ENCODE results near the gene HERC4. TPM values are rescaled to one million over a fixed set of nuclear protein-coding genes. Genes with fewer than 3 reads are reported as not detected.

Gene HERC4
- polyA plus RNA-seq (ENCODE audit: insufficient read length in 3 of 3): 10 to 100 TPM; 41.9 to 59.7 (median 51.5) TPM
- long read RNA-seq, donor 1: 0 reads
- long read RNA-seq, donor 2, partial matches to known transcripts: 0 of 1 reads
- long read RNA-seq, donor 2, other reads (novel, unspliced or antisense): 0 of 1 reads
- long read RNA-seq, donor 3, partial matches to known transcripts: 0 of 2 reads
- long read RNA-seq, donor 3, other reads (novel, unspliced or antisense): 0 of 2 reads
- long read RNA-seq, donor 4, partial matches to known transcripts: 0 of 4 reads
- long read RNA-seq, donor 4, other reads (novel, unspliced or antisense): 0 of 4 reads
- long read RNA-seq, donor 5: 0 reads
- long read RNA-seq, donor 6, partial matches to known transcripts: 11 of 13 reads
- long read RNA-seq, donor 6, other reads (novel, unspliced or antisense): 0 of 13 reads
- long read RNA-seq, donor 7, partial matches to known transcripts: 0 of 7 reads
- long read RNA-seq, donor 7, other reads (novel, unspliced or antisense): 0 of 7 reads
- long read RNA-seq, donor 8, partial matches to known transcripts: 25 of 30 reads
- long read RNA-seq, donor 8, other reads (novel, unspliced or antisense): 0 of 30 reads
- long read RNA-seq, donor 9, partial matches to known transcripts: 5 of 7 reads
- long read RNA-seq, donor 9, other reads (novel, unspliced or antisense): 0 of 7 reads
- long read RNA-seq, donor 10, partial matches to known transcripts: 5 of 10 reads
- long read RNA-seq, donor 10, other reads (novel, unspliced or antisense): 0 of 10 reads
- long read RNA-seq, donor 11, partial matches to known transcripts: 0 of 3 reads
- long read RNA-seq, donor 11, other reads (novel, unspliced or antisense): 0 of 3 reads
- long read RNA-seq, donor 12, partial matches to known transcripts: 0 of 1 reads
- long read RNA-seq, donor 12, other reads (novel, unspliced or antisense): 0 of 1 reads
- long read RNA-seq, donor 13: 0 reads
- long read RNA-seq, donor 14, partial matches to known transcripts: 0 of 3 reads
- long read RNA-seq, donor 14, other reads (novel, unspliced or antisense): 0 of 3 reads
- long read RNA-seq, donor 15, partial matches to known transcripts: 0 of 3 reads
- long read RNA-seq, donor 15, other reads (novel, unspliced or antisense): 0 of 3 reads
- long read RNA-seq, donor 16, transcript HERC4-202 (25 exons, 3,905 nt): major isoform, 5 of 31 reads
- long read RNA-seq, donor 16, partial matches to known transcripts: 20 of 31 reads
- long read RNA-seq, donor 16, other reads (novel, unspliced or antisense): 0 of 31 reads

DNA sequence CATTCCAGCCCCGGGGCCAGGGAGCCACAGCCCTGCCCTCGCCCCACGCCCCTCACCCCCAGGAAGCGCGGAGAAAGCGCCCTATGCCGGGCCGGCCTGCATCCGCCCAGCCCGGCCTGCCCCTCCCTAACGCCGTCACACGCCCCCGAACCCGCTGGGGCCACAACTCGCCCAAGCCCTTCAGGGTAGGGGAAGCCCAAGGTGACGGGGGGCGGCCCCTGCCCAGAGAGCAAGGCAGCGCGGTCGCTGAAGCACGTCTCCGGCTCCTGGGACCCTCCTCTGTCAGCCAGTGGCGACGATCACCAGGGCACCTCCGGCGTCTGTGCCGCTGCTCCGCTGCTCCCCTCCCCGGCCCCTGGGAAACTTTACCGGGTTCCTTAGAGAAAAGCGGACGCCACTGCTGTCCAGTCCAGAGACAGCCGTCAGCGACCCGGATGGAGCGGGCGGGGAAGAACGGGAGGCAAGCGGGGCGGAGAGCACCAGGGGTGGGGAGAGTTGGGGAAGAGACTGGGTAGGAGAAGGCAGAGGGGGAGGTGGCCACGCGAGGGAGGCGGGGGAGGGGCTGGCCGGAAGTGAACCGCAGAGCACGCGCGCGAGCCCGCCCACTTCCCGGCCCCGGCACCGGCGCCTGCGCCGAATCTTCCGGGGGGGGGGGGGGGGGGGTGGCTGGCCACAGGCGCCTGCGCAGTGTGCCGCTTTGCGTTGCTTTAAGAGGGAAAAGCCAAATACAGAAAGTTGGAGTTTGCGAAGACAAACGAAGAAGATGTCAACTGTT is at the start of gene HERC4:
Gene HERC4, minus strand, starts transcription at position 509 of the 775 bp plus-strand sequence. CDS start 2,175 bp downstream, outside the sequence.
- peak; percentile 75 to 92 (median 90) for DNase-seq (ENCODE audit: extremely low read depth in 1 of 11, low read depth in 9 of 11, low spot score in 4 of 11)

GRCh38 chr10:68124718-68125117 is 49.6 kb upstream of the HERC4 start:
- no peak for DNase-seq (ENCODE audit: extremely low read depth in 1 of 11, low read depth in 9 of 11, low spot score in 4 of 11)

DNA sequence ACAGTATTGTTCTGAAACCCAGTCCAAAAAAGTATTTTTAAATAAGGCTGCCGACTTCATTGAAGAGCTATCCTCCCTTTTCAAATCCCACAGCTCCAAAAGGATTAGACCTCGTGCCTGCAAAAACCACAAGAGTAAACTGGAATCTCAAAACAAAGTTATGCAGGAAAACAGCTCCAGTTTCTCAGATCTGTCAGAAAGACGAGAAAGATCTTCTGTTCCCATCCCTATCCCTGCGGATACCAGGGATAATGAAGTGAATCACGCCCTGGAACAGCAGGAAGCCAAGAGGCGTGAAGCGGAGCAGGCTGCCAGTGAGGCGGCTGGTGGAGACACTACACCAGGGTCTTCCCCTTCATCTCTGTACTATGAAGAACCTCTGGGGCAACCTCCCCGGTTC is 46.8 kb upstream of the HERC4 start:
- no peak for DNase-seq (ENCODE audit: extremely low read depth in 1 of 11, low read depth in 9 of 11, low spot score in 4 of 11)

DNA sequence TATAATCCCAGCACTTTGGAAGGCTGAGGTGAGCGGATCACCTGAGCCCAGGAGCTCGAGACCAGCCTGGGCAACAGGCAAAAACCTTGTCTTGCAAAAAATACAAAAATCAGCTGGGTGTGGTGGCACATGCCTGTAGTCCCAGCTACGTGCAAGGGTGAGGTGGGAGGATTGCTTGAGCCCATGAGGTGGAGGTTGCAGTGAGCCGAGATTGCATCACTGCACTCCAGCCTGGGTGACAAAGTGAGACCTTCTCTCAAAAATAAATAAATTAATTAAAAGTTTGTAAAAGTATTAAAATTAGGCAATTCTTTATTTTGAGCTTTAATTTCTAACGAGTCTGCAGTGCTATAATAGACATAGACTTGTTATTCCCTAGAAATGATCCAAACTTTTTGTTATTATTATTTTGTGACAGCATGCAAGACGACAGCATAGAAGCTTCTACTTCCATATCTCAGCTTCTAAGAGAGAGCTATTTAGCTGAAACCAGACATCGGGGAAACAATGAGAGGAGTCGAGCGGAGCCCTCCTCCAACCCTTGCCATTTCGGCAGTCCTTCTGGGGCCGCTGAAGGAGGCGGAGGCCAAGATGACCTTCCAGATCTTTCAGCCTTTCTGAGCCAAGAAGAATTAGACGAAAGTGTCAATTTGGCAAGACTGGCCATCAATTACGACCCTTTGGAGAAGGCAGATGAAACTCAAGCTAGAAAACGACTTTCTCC is 46.1 kb upstream of the HERC4 start:
- no peak for DNase-seq (ENCODE audit: extremely low read depth in 1 of 11, low read depth in 9 of 11, low spot score in 4 of 11)

DNA sequence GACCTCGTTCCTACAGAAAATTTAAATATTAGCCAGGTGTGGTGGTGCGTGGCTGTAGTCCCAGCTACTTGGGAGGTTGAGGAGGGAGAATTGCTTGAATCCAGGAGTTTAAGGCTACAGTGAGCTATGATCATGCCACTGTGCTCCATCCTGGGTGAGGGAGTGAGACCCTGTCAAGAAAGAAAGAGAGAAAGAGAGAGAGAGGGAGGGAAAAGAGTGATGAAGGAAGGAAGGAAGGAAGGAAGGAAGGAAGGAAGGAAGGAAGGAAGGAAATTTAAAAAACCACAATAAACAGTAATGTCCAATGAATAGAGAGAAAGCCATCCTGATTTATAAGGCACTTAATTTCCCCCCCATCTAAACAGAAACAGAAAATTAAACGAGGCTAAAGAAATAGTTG is 43.6 kb upstream of the HERC4 start:
- DNase-seq (ENCODE audit: extremely low read depth in 1 of 11, low read depth in 9 of 11, low spot score in 4 of 11): no peak

DNA sequence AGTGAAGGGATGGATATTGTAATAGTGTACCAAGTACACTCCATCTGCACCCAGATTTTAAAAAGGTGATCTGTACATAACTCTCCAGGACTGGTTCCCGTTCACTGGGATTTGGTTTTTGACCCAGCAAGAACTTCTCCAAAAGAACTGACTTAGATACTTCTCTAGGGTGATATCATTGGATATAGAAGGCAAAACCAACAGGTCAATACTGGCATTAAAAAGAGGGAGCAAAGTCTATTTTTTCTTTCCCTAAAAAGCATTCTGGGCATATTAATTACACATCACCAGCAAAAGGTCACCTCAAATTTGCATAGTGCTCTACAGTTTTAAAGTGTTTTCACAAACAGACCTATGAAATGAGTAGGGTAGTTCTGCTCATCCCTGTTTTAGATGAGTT is 37.8 kb upstream of the HERC4 start:
- DNase-seq (ENCODE audit: extremely low read depth in 1 of 11, low read depth in 9 of 11, low spot score in 4 of 11): no peak

DNA sequence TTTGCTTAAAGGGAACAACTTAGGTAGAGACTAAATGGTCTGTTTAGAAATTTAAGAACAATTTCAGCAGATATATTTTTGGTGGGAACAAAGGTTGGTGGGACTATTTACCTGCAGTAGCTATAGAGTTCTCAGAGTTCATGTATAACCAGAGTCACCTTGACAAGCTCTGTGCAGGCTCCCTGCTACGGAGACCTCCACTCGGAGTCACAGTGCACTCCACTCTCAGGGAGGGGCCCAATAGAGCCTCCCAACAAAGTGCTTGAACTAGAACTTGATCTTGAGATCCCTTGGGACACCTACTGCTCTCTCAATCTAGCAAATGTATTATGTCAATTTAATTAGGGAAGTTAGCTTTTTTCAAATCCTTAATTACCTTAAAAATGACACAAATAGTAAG is 36.5 kb upstream of the HERC4 start:
- DNase-seq (ENCODE audit: extremely low read depth in 1 of 11, low read depth in 9 of 11, low spot score in 4 of 11): no peak

GRCh38 chr10:68110027-68110426 is 34.9 kb upstream of the HERC4 start:
- DNase-seq (ENCODE audit: extremely low read depth in 1 of 11, low read depth in 9 of 11, low spot score in 4 of 11): no peak

DNA sequence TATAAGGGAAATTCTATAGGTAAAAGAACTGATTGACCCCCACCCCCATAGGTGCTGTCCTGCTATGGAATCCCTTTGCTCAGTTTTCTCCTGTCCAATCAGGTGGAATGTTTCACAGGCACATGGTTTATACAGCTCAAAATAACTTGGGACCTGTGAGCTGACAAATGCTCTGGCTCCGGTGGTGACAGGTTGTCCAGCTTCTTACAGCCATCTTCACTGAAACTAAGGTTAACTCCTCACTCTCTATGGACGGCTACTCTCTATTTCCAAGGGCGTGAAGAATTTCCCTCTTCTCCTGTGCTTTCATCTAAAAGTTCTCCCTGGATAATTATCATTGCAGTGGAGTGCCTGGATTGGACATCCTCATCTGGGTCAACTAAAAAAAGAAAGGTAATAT is 34.2 kb upstream of the HERC4 start, which contains the start of gene MYPN:
Gene MYPN, plus strand, starts transcription at position 158 of the 400 bp plus-strand sequence. CDS start 11,951 bp downstream, outside the sequence.
- DNase-seq (ENCODE audit: extremely low read depth in 1 of 11, low read depth in 9 of 11, low spot score in 4 of 11): no peak

DNA sequence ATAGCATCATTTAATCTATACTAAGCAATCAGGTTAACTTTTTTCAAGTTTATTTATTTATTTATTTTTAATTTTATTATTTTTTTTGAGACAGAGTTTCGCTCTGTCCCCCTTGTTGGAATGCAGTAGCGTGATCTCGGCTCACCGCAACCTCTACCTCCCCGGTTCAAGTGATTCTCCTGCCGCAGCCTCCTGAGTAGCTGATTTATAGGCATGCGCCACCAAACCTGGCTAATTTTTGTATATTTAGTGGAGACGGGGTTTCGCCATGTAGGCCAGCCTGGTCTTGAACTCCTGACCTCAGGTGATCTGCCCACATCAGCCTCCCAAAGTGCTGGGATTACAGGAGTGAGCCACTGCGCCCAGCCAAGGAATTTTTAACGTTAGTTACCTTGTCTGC is 33.6 kb upstream of the HERC4 start:
- no peak for DNase-seq (ENCODE audit: extremely low read depth in 1 of 11, low read depth in 9 of 11, low spot score in 4 of 11)

- DNase-seq (ENCODE audit: extremely low read depth in 1 of 11, low read depth in 9 of 11, low spot score in 4 of 11): no peak
Observed at GRCh38 chr10:68108051-68108450, 33.0 kb upstream of the HERC4 start.

DNA sequence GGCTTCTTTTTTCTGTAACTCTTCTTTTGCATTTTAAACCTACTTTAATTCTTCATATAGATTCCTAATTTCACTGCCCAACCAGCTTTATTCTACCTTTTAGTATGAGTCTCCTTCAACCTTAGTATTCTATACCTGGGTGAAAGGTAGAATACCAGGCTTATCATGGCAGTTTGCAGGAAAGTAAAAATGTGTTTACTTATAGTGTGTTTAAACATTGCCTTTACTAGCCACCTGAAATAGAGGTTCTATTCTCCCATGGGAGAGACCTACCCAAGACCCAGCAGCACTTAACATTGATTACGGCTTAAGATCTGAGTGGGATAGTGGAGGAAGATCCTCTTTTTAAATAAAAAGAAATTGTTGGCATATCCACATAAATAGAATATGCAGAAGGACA is 32.6 kb upstream of the HERC4 start:
- no peak for DNase-seq (ENCODE audit: extremely low read depth in 1 of 11, low read depth in 9 of 11, low spot score in 4 of 11)

GRCh38 chr10:68106656-68107055 is 31.6 kb upstream of the HERC4 start:
- DNase-seq (ENCODE audit: extremely low read depth in 1 of 11, low read depth in 9 of 11, low spot score in 4 of 11): no peak

GRCh38 chr10:68105820-68106219 is 30.7 kb upstream of the HERC4 start:
- DNase-seq (ENCODE audit: extremely low read depth in 1 of 11, low read depth in 9 of 11, low spot score in 4 of 11): no peak

GRCh38 chr10:68103901-68104300 is 28.8 kb upstream of the HERC4 start:
- no peak for DNase-seq (ENCODE audit: extremely low read depth in 1 of 11, low read depth in 9 of 11, low spot score in 4 of 11)

DNA sequence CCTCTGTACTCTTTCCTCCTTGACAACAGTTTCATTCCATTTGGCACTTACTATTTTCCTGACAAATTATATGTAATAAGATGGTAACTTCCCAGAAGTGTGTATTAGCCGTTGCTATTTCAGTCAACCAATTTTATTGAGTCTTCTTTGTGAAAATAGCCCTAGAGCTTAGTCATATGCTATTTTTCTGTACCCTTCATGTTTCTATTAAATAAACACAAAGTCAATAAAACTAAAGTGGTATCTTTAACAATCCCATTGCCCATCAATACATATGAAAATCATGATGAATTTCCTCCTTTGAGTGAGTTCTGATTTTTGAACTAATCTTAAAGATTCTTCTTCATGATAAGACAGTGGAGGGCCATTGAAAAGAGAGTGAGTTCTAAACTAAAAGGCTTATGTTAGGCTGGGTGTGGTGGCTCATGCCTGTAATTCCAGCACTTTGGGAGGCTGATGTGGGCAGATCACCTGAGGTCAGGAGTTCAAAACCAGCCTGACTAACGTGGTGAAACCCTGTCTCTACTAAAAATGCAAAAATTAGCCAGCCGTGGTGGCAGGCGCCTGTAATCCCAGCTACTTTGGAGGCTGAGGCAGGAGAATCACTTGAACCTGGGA is 28.3 kb upstream of the HERC4 start:
- DNase-seq (ENCODE audit: extremely low read depth in 1 of 11, low read depth in 9 of 11, low spot score in 4 of 11): no peak

- no peak for DNase-seq (ENCODE audit: extremely low read depth in 1 of 11, low read depth in 9 of 11, low spot score in 4 of 11)
Observed at GRCh38 chr10:68101066-68101465, 26.0 kb upstream of the HERC4 start.
